Stimulated activated CD4-positive, alpha-beta T cell treated with anti-CD3 and anti-CD28 coated beads, Interleukin-15, amount 100 ng/mL, for 48 hours (primary cell): ENCODE results near the gene TSPAN13.
A peak's percentile ranks its signal among the peaks of the same experiment; 100 is the strongest.

Experiments used
- DNase-seq, 2 donors: peaks; one replicate each; pipeline ENCODE4 v3.0.0-alpha.2; 2020; ENCODE audit warnings: low read depth in 2 of 2

The TSPAN13 gene

DNA sequence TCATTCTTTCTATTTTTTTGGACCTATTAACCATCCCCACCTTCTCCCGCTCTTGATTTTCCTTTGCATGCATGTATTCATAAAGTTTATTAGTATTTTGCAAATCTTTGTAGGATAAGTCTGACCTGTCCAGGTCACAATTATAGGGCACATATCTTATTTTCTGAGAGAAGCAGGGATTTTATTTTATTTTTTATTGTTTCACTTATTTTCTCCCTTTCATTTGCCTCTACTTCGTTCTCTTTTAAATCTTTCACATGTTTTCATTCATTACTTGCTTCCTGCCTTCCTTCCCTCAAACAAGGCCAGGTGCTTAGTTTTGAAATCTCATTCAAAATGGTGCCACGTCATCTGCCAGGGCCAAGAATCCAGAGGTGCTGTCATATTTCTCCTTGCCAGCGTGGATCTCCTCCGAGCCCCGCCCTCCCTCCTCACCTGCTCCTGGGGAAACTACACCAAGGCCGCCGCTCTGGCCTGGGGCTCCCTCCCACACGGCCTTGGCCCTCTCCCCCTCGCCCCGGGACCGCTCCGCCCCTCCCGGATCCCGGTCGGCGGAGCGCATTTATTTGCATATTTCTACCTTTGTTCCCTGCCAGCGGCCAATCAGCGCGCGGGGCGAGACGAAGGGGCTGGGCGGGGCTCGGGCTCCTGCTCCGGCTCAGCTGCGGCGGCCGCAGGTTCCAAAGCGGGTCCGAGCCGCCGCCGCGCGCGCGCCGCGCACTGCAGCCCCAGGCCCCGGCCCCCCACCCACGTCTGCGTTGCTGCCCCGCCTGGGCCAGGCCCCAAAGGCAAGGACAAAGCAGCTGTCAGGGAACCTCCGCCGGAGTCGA lies at the start of gene TSPAN13:
TSS of gene TSPAN13 (plus strand) at position 654 of the 830 bp plus-strand sequence. CDS start 213 bp downstream, outside the sequence.
- DNase-seq: peak; percentile 49 to 62

DNA sequence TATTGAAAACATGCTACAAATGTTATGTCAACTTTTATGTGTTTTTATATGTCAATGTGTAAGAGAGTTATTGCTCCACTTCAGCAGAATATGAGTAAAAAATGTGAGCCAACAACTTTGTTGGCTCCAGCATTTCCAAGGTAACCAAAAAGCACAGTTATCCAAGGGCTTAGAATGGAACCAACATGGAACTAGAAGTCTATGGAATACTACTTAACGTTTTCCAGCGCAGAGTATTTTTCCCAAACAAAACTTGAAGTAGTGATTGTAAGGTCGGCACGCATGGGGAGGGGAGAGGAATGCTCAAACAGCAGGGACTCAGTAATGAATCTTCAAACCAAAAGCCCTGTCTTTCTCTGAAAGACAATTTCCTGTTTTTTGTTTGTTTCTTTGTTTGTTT lies 45.0 kb upstream of the TSPAN13 start:
- DNase-seq: no peak

DNA sequence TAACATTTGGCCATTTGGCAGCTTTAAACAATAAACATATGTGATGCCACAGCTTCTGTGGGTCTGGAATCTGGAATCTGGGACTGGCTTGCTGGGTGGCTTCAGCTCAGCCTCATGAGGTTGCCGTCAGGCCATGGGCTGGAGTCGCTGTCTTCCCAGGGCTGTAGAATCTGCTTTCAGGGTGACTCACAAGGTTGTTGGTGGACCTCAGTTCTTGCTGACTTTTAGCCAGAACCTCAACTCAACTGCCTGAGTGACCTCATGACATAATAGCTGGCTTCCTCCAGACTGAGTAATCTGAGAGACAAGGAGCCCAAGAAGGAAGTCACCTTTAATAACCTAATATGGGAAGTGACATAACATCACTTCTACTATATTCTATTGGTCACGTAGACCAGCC lies 44.6 kb upstream of the TSPAN13 start:
- no peak for DNase-seq

DNA sequence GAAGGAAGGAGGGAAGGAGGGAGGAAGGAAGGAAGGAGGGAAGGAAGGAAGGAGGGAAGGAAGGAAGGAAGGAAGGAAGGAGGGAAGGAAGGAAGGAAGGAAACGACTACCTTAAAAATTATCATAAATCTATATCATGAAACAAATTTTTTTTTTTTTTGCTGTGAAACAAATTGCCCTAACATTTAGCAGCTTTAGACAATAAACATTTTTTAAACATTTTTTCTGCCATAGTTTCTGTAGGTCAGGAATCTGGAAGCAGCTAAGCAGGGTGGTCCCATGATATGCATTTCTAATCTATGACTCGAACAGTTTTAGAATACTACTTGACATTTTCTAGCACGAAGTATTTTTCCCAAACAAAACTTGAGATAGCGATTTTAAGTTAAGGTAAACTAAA lies 42.9 kb upstream of the TSPAN13 start:
- no peak for DNase-seq

DNA sequence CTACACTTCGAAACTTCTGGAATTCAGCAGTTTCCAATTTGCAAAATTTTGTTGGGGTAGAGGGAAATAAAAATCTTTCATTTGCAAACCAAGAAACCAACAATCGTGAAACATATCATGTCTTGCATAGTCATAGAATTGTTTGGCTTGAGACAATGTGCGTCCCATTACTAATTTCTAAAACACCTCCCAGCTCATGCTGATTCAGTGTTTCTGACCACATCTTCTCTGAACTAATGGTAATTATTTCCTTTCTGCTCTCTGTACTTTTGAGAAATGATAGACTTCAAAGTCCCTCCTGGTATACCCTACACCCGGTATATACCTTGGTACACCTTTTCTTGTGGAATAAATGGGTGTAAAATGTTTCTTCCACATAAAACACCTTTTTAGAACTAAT lies 41.8 kb upstream of the TSPAN13 start:
- DNase-seq: no peak

DNA sequence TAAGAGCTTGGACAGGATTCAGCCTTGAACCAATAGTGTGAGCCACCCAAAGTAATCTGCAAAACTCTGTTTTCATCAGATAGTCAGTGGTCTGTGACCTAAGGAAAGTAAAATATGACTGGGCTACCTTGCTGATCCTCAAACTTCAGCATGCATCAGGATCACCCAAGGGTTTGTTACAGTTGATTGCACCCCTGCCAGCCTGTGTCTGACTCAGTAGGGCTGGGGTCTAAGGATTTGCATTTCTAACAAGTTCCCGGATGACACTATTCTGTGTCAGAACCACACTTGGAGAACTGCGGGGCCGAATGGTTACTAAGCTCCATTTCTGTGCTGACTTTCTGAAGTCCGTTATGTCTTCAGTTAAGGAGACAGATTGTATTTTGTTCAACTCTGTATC lies 40.6 kb upstream of the TSPAN13 start:
- DNase-seq: peak in 1 of 2 donors; percentile 10

DNA sequence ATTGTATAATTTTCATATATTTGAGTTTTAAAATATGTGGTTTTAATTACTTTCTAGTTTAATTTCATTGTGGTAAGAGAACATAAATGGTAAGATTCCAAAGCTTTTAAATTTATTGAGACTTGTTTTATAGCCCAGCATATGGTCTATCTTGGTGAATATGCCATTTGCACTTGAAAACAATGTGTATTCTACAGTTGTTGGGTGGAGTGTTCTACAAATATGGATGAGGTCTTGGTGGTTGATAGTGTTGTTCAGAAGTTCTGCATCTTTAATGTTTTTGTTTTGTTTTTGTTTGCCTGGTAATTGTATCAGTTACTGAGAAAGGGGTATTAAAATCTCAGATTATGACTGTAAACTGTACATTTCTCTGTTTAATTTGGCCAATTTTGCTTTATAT lies 37.6 kb upstream of the TSPAN13 start:
- DNase-seq: no peak

DNA sequence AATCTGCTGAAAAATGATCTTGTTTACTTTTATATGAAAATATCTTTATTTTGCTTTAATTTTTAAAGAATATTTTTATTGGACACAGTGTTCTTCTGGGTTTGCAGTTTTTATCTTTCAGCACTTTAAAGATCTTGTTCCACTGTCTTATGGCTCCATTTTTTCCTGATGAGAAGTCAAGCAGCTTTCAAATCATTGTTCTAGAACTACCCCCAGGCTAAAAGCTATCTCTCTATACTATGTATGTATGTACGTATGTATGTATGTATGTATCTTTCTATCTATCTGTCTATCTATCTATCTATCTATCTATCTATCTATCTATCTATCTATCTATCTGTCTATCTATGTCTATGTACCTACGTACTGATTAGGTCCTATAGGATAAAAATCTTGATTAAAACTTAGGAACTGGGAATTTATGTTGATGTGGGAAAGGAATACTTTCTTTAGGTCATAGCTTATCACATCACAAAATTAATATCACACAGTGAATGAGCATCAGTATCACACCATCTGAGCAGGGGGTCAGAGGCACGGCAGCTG lies 35.4 kb upstream of the TSPAN13 start:
- DNase-seq: no peak

DNA sequence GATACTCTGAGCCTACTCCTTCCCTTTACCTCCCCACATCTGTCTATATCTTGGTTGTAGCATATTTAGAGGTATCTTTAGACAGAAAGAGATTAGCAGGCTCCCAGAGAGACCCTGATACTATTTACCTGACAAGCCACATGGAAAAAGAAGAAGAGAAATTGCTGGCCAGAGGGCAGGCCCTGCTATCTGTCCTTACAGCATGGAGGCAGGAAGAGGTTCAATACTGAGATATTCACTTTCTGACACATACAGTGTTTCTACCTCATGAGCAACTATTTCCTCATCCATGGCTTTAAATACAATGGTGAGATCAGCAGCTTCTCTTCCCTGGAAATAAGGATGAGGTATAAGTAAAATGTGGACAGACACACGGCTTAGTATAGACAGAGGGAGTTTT lies 33.9 kb upstream of the TSPAN13 start:
- DNase-seq: no peak

DNA sequence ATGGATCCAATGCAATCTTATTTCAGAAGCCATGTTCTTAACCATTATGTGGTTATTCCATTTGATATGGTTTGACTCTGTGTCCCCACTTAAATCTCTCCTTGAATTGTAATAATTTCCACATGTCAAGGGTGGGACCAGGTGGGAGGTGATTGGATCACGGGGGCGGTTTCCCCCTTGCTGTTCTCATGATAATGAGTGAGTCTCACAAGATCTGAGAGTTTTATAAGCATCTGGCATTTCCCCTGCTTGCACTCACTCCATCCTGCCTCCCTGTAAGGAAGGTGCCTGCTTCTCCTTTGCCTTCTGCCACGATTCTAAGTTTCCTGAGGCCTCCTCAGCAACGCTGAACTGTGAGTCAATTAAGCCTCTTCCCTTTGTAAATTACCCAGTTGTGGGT lies 32.0 kb upstream of the TSPAN13 start:
- no peak for DNase-seq

DNA sequence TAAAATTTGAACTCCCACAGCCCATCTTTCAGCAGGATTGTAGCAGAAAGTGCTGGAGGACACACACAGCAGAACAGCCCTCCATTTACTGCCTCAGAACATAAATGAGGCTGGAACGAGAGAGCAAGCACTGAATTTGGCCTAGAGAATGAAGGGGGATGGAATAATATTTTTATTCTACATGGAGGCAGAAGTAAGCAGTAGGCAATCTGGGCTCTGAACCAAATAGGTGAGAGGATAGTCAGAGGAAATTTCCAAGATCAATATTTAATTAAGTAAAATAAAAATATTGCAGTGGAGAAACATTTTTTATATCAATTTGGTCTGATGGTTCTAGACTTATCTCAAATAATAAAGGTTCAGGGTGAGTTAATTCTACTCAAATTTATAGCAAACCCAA lies 29.2 kb upstream of the TSPAN13 start:
- no peak for DNase-seq

DNA sequence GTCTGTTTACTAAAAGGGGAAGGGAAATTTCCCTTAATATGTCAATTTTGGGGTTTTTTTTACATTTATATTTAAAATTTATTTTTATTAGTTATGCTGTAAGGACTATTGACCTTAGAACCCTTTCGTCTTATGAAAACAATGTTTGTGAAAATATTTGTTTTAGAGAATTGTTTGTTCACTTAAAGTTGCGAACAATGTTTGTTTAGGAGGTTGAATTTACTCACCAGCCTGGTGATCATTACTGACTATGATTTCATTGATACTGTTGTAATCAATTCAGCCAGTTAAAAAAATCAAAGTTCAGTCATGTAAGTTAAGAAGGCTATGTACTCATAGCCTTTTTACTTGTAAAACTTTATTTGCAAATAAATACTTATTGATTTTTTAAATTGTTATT lies 27.4 kb upstream of the TSPAN13 start:
- no peak for DNase-seq

DNA sequence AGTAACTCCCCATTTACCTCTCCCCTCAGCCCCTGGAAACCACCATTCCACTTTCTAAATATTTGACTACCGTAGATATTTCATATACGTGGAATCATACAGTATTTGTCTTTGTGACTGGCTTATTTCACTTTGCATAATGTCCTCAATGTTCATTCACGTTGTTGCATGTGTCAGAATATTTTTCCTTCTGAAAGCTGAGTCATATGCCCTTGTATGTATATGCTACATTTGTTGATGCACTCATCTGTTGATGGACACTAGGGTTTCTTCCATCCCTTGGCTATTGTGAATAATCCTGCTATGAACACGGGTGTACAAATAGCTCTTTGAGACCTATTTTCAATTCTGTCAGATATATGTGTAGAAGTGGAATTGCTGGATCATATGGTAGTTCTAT lies 25.8 kb upstream of the TSPAN13 start:
- DNase-seq: no peak

DNA sequence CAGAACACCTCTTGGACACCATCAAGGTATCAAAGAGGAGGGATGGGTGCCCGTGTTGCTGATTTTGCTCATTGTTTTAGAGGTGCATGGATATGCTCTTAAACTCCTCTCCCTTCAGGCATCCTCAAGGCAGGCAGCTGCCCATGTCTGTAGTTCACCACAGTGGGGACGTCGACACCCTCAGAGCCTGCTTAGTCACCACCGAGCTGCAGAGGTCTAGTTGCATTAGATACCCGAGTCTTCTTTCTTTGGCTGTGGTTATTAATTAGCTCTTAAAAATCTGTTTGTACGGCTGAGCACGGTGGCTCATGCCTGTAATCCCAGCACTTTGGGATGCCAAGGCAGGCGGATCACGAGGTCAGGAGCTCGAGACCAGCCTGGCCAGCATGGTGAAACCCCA lies 24.7 kb upstream of the TSPAN13 start:
- no peak for DNase-seq

DNA sequence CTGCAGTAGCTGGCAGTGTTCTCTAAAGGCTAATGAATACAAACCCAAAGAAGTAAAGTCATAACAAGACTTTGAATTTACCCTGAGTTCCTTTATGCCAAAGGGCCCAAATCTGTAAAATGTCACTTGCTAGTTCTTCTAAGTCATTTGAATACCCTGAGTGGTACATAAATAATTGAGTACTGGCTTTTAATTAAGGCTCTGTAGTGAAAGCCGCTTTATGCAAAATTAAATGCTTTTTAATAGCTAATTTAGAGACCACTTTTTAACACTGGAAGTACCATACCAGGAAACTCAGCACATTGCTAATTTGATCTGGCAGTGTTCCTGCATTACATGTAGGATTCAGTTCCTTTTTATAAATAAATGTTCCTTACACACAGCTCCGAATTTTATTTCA lies 24.0 kb upstream of the TSPAN13 start:
- no peak for DNase-seq

DNA sequence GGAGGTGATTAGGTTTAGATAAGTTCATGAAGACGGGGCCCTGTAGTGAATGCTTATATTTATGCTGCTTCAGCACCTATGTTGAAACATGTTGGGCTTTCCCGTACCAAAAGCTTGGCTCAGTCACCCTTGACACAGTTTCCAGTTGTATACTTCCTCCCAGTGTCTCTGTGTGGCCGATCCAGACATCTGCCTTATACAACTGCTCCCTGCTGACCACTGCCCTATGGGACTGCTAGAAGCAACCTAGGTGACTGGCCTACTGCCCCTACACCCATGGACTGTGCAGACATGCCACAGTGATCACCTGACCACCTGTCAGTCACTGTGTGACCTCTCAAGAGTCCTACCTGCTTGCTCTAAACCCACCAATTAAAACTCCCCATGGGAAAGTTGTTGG lies 22.6 kb upstream of the TSPAN13 start:
- DNase-seq: no peak

DNA sequence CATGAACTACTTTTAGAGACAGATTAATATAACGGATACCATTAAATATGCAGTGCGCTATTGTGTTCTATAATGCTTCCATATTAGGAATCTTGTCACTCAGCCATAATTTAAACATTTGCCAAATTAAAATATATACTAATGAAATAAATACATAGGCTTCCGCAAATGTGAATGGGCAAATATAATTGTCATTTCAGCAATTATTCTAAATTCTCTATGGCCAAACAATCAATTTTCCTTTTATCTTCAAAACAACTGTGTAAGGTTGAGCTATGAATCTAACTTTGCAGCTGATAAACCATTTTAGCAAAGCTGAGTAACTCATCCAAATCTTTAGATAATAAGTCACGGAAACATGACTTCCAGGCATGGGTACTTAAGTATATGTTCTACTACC lies 20.7 kb upstream of the TSPAN13 start:
- no peak for DNase-seq

DNA sequence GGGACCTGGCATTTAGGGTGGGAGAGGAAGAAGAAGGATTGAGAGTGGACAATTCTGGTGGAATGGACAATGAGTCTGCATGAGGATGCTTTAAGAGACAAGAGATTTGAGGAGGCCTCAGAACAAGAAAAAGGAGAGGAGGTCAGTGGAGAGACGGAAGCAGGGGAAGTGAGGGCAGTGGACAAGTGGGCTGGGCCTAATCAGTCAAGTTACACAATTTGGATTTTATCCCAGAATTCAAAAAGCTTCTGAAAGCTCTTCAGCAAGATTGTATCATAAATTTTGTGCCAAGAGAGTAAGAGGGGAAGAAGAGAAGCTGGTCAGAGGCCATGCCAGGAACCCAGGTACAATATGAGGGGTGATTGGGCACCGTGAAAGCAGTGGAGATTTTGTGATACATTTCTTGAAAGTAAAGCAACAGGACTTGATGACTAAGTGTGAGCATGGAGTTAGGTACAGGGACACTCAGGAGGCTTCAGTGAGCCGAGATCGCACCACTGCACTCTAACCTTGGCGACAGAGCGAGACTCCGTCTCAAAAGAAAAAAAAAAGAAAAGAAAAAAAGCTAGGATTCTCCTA lies 19.3 kb upstream of the TSPAN13 start:
- DNase-seq: no peak

DNA sequence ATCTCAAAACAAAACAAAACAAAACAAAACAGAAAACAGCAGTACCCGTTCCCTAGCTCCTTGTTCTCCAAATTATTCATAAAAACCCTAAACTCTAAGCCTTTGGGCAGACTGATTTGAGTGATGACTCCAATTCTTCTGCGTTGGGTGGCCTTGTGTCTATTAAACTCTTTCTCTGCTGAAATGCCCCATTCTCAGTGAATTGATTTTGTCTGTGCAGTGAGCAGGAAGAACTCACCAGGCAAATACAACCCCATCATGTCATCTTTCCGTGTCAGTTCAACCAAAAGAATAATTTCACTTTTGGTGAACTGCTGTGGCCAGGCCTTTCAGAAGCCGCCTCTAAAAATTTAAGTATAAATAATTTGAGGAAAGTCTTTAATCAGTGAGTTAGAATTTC lies 18.5 kb upstream of the TSPAN13 start:
- no peak for DNase-seq

DNA sequence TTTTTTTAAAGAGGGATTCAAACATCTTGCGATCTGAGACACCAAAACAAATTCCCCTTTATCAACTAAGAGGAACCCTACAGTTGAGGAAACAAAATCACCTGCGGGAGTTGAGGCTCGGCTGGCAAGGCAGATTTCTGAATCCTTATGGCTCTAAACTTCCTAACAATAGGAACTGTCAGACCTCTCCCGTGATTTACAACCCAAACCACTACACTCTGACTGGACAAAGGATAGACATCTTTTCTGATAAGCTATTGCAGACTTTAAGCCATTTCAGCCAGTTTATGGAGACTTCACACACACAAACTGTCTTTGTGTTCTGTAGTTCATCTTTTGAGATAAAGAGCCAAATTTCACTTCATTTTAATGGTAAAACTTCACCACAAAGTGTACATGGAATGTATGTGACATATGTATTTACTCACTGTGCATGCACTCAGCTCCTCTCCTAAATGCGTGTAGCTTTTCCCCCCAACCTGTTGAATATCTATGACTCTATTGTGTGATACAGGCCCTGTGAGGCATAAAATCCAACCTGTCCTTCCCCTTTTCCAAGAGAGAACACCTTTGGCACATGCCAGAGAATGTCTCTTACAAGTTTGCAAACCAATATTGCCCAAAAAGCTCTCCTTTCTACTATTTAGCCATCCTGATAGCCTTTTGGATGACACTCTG lies 15.4 kb upstream of the TSPAN13 start:
- no peak for DNase-seq

DNA sequence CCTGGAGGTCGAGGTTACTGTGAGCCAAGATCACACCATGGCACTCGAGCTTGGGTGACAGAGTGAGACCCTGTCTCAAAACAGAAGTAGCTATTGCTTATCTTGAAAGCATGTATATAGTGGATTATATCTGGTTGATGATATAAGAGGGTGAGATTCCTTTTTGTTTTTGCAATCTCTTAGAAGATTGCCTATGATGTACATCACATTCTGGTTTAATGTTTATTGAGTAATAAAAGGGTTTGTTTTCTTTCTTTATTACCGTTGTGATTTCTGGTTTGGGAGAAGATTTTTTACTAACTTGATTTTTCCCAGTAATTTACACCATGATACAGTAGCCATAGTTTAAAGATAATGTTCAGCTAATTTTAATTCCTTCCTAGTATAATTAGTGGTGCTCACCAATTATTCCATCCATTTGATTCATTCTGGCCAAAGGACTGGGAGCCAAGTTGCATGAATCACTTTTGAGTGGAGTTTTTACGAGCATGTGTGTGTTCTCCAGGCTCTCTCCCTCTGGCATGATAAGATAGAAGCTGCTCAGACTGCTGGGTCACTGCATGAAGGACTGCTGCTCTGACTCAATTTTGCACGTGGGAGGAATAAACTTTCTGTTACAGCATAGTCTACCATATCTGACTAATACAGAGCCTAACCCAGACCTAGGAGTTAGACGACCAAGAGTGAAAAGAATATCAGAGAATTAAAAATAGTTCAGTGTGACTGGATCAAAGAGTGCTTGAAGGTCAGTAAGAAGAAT lies 13.5 kb upstream of the TSPAN13 start:
- DNase-seq: no peak

DNA sequence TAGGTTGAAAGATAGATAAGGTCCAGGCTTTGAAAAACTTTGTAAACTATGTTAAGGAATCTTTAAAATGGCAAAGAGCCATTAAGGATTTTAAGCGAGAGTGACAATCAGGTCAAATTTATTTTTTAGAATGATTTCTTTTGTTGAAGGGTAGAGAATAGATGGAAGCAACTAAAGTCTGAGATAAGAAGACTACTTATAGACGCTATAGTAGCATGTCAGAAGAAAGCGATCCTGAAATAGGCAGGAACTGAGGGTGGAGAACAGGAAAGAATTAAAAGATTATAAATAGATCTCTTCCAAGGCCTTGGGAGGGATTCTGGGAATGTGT lies 13.0 kb upstream of the TSPAN13 start:
- no peak for DNase-seq
